CD14-positive monocyte (primary cell): ENCODE results near the gene UBE4A. TPM values are rescaled to one million over a fixed set of nuclear protein-coding genes. Genes with fewer than 3 reads are reported as not detected.

ENCODE experiments used
- DNase-seq, 3 donors: peaks; one replicate each; pipeline ENCODE4 v3.0.0-alpha.2; 2011 to 2022
- H2AFZ ChIP-seq: 2 replicates; pipeline ENCODE4 v1.6.0; 2012; ENCODE audit warnings: mild to moderate bottlenecking, low read depth, low read length, inconsistent platforms; ENCODE audit not compliant: insufficient read depth, poor library complexity, severe bottlenecking
- H3K27ac ChIP-seq, 2 donors: 1 replicate in 1 of 2; 2 replicates in 1 of 2; pipeline ENCODE4 v1.5.1; 2012 to 2013; ENCODE audit warnings: low read length in 2 of 2, control low read depth in 1 of 2, inconsistent platforms in 1 of 2, low read depth in 1 of 2, mild to moderate bottlenecking in 1 of 2
- H3K27me3 ChIP-seq, 2 donors: one replicate each; pipeline versions ENCODE4 v1.6.0 to v1.6.1; 2011 to 2013; ENCODE audit warnings: low read length in 2 of 2; ENCODE audit not compliant: control insufficient read depth in 2 of 2, insufficient read depth in 2 of 2
- H3K36me3 ChIP-seq, 2 donors: replicated peaks in 1 of 2; 1 replicate in 1 of 2; 2 replicates in 1 of 2; pipeline versions ENCODE4 v1.5.1 to v1.6.1; 2012 to 2013; ENCODE audit warnings: low read length in 2 of 2, control low read depth in 1 of 2, inconsistent platforms in 1 of 2, mild to moderate bottlenecking in 1 of 2; ENCODE audit not compliant: insufficient read depth in 2 of 2, control insufficient read depth in 1 of 2
- H3K4me1 ChIP-seq, 2 donors: 1 replicate in 1 of 2; 2 replicates in 1 of 2; pipeline versions ENCODE4 v1.5.1 to v1.6.1; 2012 to 2013; ENCODE audit warnings: low read length in 2 of 2, control low read depth in 1 of 2, inconsistent platforms in 1 of 2, mild to moderate bottlenecking in 1 of 2, moderate library complexity in 1 of 2; ENCODE audit not compliant: insufficient read depth in 2 of 2, control insufficient read depth in 1 of 2
- H3K4me2 ChIP-seq: replicated peaks from 2 replicates; pipeline ENCODE3; 2012; ENCODE audit warnings: low read length, moderate library complexity, mild to moderate bottlenecking; ENCODE audit not compliant: poor library complexity, severe bottlenecking; ENCODE audit errors: extremely low read depth
- H3K4me3 ChIP-seq, 3 experiments: fragments of 200-600 bp in 1 of 3; sonication (generic) in 1 of 3; replicated peaks in 1 of 3; 1 replicate in 2 of 3; 2 replicates in 1 of 3; pipeline ENCODE4 v1.5.1; 2011 to 2013; ENCODE audit warnings: low read length in 3 of 3, mild to moderate bottlenecking in 3 of 3, control low read depth in 2 of 3, low read depth in 2 of 3, inconsistent platforms in 1 of 3, moderate library complexity in 1 of 3
- H3K79me2 ChIP-seq: 2 replicates; pipeline ENCODE4 v1.6.0; 2012; ENCODE audit warnings: mild to moderate bottlenecking, control low read depth, inconsistent platforms, low read length, moderate library complexity; ENCODE audit not compliant: insufficient read depth
- H3K9ac ChIP-seq: 2 replicates; pipeline ENCODE4 v1.6.0; 2017; ENCODE audit warnings: low read length, mild to moderate bottlenecking; ENCODE audit not compliant: insufficient read depth, poor library complexity, severe bottlenecking
- H3K9me3 ChIP-seq, 2 donors: replicated peaks in 1 of 2; 1 replicate in 1 of 2; 2 replicates in 1 of 2; pipeline versions ENCODE4 v1.5.1 to v1.6.1; 2012 to 2013; ENCODE audit warnings: low read length in 2 of 2, control low read depth in 1 of 2; ENCODE audit not compliant: control insufficient read depth in 1 of 2, insufficient read depth in 1 of 2
- H4K20me1 ChIP-seq: 2 replicates; pipeline ENCODE4 v1.6.0; 2012; ENCODE audit warnings: mild to moderate bottlenecking, low read length, control low read depth, moderate library complexity; ENCODE audit not compliant: insufficient read depth
- H3K27ac Mint-ChIP-seq, 7 donors: one replicate each; pipeline ENCODE4 v1.8.0; 2020; ENCODE audit warnings: mild to moderate bottlenecking in 7 of 7, mixed read lengths in 7 of 7, moderate library complexity in 6 of 7, inconsistent platforms in 2 of 7
- H3K27me3 Mint-ChIP-seq, 3 donors: one replicate each; pipeline ENCODE4 v1.8.0; 2021 to 2022; ENCODE audit warnings: low read depth in 3 of 3, mild to moderate bottlenecking in 3 of 3, mixed read lengths in 3 of 3, moderate library complexity in 3 of 3, inconsistent platforms in 1 of 3
- H3K36me3 Mint-ChIP-seq, 2 donors: one replicate each; pipeline ENCODE4 v1.8.0; 2020; ENCODE audit warnings: mixed read lengths in 2 of 2, inconsistent platforms in 1 of 2, mild to moderate bottlenecking in 1 of 2
- H3K4me1 Mint-ChIP-seq: one replicate; pipeline ENCODE4 v1.8.0; 2020; ENCODE audit warnings: mild to moderate bottlenecking, mixed read lengths
- H3K4me3 Mint-ChIP-seq, 2 donors: one replicate each; pipeline ENCODE4 v1.8.0; 2020; ENCODE audit warnings: mild to moderate bottlenecking in 2 of 2, mixed read lengths in 2 of 2, moderate library complexity in 1 of 2
- H3K9me3 Mint-ChIP-seq, 7 donors: one replicate each; pipeline ENCODE4 v1.8.0; 2020 to 2022; ENCODE audit warnings: mixed read lengths in 7 of 7, mild to moderate bottlenecking in 6 of 7, moderate library complexity in 6 of 7, inconsistent platforms in 2 of 7
- WGBS: methylation state at CpG from one replicate; pipeline ENCODE4 v1.1.5; 2013; ENCODE audit warnings: missing lambda C conversion rate; ENCODE audit not compliant: insufficient coverage; 5-methylcytosine and 5-hydroxymethylcytosine counted together
- intact Hi-C, 2 donors: fragments of 100-400 bp; cut with micrococcal nuclease; formaldehyde crosslinking; loops; one replicate each; pipeline versions ENCODE4 v1.15.0 to v1.15.1; 2023
- polyA plus RNA-seq, 3 donors: library from polyadenylated mRNA; depleted of rRNA in 1 of 3; unstranded in 2 of 3; stranded (reverse) in 1 of 3; fragments of 300-500 nt in 2 of 3; fragments of >200 nt in 1 of 3; fragmentation: Illumina TruSeq in 2 of 3; gene quantifications; 1 replicate in 2 of 3; 2 replicates in 1 of 3; pipeline ENCODE4 v1.2.3, GENCODE V29; 2012 to 2021
- TF ChIP-seq, protein P1 (sequence below): fragments of 200-600 bp; IDR thresholded peaks from one replicate; pipeline ENCODE4 v1.8.0; 2022; ENCODE audit warnings: antibody characterized with exemption, mild to moderate bottlenecking

UBE4A gene
- polyA plus RNA-seq, 3 donors = 21.6 to 33.9 (median 22.7) TPM

DNA sequence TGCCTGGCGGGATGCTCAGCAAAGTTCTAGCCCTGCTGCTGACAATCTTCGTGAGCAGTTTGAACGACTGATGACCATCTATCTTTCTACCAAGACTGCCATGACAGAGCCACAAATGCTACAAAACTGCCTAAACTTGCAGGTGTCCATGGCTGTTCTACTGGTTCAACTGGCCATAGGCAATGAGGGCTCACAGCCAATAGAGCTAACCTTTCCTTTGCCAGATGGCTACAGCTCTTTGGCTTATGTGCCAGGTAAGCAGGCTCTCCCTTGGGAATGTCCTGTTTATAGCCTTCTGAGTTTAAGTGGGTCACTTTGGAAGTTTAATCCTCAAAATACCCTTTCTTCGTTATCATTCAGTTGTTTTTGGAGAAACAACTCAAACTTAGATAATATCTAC lies 20.1 kb downstream of the UBE4A start:
- Histone ChIP-seq H4K20me1 (no peaks in the 10 kb centered on the region), H3K4me3 (no peak overlapping the region), H3K9me3 (no peaks in the 10 kb centered on the region), H2AFZ (no peak overlapping the region), H3K4me2 (no peak overlapping the region), H3K79me2 (no peaks in the 10 kb centered on the region), H3K9ac (no peak overlapping the region), H3K36me3 (peaks cover 96 to 100% of the 10 kb centered on the region in 2 donors), H3K4me1 (no peaks in the 10 kb centered on the region), H3K27me3 (no peaks in the 10 kb centered on the region), H3K27ac (no peak overlapping the region)
- Mint-ChIP-seq H3K4me3 (no peak overlapping the region), H3K4me1 (no peaks in the 10 kb centered on the region), H3K27me3 (peaks cover 0 to 2% (median 0%) of the 10 kb centered on the region in 3 donors), H3K27ac (no peak overlapping the region), H3K9me3 (no peaks in the 10 kb centered on the region), H3K36me3 (peaks cover 87 to 96% of the 10 kb centered on the region in 2 donors)
- TF ChIP-seq, protein P1, sequence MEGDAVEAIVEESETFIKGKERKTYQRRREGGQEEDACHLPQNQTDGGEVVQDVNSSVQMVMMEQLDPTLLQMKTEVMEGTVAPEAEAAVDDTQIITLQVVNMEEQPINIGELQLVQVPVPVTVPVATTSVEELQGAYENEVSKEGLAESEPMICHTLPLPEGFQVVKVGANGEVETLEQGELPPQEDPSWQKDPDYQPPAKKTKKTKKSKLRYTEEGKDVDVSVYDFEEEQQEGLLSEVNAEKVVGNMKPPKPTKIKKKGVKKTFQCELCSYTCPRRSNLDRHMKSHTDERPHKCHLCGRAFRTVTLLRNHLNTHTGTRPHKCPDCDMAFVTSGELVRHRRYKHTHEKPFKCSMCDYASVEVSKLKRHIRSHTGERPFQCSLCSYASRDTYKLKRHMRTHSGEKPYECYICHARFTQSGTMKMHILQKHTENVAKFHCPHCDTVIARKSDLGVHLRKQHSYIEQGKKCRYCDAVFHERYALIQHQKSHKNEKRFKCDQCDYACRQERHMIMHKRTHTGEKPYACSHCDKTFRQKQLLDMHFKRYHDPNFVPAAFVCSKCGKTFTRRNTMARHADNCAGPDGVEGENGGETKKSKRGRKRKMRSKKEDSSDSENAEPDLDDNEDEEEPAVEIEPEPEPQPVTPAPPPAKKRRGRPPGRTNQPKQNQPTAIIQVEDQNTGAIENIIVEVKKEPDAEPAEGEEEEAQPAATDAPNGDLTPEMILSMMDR = no peak
- no peak for DNase-seq
- intact Hi-C loops = no loop called here
- 97% methylated on average over 3 of the region's 4 CpGs for WGBS

DNA sequence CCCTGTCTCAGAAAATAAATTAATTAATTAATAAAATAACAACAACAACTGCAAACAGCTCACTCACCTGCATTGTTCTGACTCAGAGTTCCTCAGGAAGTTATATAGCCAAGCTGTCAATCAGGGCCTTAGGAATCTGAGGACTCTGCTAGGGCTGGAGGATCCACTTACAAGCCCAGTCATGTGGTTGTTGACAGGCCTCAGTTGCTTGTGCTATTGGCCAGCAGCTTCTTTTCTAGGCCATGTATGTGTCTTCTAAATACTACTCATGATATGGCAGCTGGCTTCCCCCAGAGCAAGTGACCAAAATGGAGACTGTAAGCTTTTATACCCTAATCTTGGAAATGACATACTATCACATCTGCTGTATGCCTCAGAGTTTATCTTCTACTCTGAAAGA lies 21.2 kb downstream of the UBE4A start:
- no peak overlapping the region for H3K4me2 ChIP-seq
- Mint-ChIP-seq H3K9me3 (no peaks in the 10 kb centered on the region), H3K36me3 (peaks cover 87 to 94% of the 10 kb centered on the region in 2 donors), H3K27me3 (peaks cover 0 to 2% (median 0%) of the 10 kb centered on the region in 3 donors), H3K4me3 (no peak overlapping the region), H3K27ac (no peak overlapping the region), H3K4me1 (no peaks in the 10 kb centered on the region)
- intact Hi-C loops = loop anchor here in 1 of 2 donors (5.0 kb wide), 1 partner anchor 117 kb away; no protein-coding TSS in a partner anchor
- no peaks in the 10 kb centered on the region for H3K4me1 ChIP-seq
- H3K4me3 ChIP-seq = no peak overlapping the region
- H3K27me3 ChIP-seq = no peaks in the 10 kb centered on the region
- no peak overlapping the region for H3K27ac ChIP-seq
- no peaks in the 10 kb centered on the region for H4K20me1 ChIP-seq
- no peak for DNase-seq
- no peaks in the 10 kb centered on the region for H3K79me2 ChIP-seq
- H3K9ac ChIP-seq = no peak overlapping the region
- H3K9me3 ChIP-seq = no peaks in the 10 kb centered on the region
- H3K36me3 ChIP-seq = peaks cover 99 to 100% of the 10 kb centered on the region in 2 donors
- H2AFZ ChIP-seq = no peak overlapping the region
- TF ChIP-seq, protein P1 = no peak
